Endometrium (tissue), 2 donors: ENCODE measurements around the gene MAST4.

Experiments used
- FAIRE-seq: peaks from 2 replicates; lab custom pipeline; 2012; peaks lifted over from hg19 to GRCh38; lab: Jason Lieb, UNC
- donor health status: control.
- donor health status: control.

Gene MAST4

DNA sequence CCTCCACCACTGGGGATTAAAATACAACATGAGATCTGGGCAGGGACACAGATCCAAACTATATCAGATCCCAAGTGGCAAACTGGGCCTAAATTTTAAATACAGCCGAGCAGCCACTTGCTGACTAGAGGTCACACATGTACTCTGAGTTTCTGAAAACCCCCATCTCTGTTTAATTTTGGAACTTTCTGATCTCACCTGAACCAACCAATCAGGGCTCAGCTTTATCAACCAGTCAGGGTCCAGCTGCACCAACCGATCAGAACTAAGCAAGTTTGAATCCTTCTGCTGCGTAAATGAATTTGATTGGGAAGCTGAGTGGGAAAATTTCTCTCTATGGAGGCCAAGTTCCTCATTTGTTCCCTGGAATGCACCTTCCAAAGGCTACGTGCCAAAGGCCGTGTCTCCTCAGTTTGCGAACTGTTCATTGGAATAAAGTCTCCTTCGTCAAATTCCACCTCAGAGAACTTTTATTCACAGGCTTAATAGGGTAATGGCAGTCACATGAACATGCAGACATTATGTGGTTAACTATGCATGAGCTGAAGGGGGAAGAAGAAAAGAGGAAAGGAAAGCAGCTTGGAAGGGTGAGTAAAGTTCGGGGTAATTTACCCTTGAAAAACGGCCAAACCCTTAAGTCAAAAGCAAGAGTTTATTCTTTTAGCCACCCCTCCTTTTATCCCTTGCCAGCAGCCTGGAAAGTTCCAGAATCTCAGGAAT lies 596.7 kb downstream of the MAST4 start:
- no peak for FAIRE-seq

DNA sequence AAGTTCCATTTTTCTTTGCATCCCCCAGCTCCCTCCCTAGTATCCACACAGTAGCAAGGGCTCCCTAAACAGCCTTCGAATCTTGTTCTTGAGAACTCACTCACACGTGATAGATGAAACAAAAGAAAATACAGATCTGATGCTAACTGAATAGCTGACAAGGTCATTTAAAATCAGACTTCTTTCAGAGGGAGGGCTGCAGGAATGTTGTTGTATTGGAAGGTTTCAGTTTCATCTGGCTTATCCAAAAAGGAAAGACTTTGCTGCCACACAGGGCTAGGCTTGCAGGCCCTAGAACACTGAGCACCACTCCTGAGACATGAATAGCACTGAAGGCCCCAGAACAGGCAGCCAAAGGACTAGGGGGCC lies 597.2 kb downstream of the MAST4 start:
- FAIRE-seq, result no peak

DNA sequence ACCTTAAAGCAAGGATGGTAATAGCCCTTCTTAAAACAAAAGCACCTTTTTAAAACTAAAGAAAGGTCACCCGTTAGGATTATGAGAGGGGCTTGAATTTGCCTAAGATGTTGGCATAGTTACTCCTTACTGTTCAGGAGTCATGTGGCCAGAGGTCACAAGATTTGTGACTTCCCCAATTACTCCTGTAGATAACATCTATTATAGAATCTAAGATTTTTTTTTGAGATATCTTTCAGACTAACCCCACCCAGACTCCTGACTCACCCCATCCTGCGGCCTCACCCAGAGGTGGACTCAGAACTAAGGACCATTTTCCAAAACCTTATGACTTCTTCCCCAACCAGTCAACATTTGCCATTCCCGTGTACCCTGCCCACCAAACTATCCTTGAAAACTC lies 598.0 kb downstream of the MAST4 start:
- no peak for FAIRE-seq

DNA sequence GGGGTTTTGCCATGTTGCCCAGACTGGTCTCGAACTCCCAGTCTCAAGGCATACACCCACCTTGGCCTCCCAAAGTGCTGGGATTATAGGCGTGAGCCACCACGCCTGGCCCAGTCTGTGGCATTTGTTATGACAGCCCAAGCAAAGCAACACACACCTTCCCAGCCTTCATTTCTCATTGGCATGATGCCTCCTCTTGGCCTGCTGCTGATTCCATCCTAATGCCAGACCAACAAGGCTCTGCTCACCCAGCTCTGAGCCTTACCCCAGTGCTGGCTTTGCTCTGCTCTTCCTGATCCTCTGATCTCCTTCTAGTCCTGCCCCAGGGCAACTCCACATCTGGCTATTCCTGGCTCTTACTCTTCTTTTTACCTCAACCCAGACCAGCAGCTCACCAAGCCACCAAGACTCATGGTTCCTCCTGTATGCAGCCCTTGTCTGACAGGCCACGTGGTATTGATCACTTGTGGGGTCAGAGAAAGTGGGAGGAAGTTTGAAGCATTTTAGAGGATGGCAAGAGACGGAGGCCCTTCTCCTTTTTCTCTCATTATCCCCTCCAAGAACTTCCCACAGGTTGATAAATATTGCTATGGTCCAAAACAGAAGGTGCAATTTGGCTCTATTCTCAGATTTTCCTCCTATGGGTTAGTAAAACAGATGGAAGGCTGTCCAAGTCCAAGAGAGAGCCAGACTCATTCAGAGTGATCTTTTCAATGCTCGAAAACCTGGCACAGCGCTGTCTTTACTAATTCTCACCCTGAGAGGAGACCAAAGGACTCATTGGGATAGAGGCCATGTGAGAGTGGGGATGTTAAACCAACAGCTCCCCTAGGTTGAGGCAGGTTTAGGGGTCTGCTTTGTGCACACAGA lies 599.4 kb downstream of the MAST4 start:
- no peak for FAIRE-seq

DNA sequence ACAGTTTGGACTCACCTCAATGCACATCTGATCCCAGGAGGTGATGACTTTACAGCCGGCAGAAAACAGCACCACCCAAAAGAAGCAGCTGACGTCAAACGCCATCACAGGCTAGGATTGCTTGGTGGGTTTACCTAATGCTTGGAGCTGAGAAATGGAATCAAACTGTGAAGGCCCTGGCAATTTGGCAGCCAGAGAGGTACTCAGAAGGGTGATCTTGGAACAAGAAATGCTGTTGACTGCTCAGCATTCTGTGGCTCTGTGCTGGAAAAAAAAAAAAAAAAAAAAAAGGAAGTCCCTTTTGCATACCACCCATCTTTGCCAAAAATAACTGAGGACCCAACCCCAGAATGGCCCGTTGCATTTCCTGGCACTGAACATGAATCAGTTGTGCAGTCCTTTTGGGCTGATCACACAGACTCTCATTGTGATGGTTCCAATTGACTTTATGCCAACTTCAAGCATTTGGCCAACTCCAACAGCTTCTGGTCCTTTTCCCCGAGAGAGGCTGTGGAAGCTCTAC lies 600.4 kb downstream of the MAST4 start, which contains the start of gene CD180:
TSS of gene CD180 (minus strand) at position 263 of the 523 bp plus-strand sequence. CDS start at position 105, 158 bp downstream.
- no peak for FAIRE-seq

DNA sequence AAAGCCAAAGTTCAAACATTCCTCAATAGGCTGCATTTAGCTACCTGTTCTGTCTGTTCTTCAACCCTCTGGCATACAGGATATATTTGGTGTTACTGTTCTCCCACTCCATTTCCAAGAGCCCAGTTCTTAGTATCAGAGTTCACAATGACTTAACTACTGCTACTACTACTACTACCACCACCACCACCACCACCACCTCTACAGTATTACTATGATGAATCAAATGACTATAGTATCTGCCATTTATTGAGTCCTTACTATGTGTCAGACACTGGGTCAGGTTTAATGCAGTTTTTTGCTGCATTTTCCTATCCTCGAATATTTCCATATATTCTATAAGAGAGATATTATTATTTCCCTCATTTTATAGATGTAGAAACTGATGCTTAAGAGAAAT lies 601.3 kb downstream of the MAST4 start:
- FAIRE-seq, result no peak

DNA sequence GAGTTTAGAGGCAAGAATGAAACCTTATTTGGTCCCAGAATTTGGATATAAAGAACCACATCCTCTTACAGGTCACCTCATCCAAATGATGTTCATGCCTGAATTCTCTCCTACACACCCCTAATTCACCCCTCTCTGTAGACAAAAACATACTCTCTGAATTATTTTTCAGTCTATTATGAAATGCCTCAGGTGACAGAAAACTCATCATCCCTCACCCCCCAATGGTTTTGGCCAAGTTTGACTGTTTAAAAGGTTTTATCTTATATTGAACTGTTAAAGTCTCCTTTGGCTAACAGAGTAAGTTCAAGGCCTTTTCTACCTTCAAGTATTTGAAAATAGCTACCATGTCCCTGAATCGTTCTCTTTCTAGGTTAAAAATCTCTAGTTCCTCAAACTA lies 602.7 kb downstream of the MAST4 start:
- FAIRE-seq, result no peak

DNA sequence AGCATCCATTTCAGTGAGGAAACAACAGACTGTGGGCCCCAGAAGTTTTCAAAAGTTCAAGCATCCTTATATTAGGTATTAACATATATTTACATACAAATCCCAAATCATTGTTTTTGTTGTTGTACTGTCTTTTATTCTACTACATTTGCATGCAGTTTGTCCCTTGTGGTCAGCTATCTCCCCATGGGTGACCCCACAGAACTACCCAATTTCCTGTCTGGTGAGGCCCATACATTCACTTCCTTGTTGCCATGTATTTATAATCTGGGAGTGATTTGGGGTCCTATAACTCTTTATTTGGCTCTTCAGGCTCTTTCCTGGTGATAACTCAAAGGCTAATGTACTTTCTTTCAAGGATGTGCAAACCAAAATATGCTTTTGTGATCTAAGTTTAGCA lies 603.7 kb downstream of the MAST4 start:
- FAIRE-seq, result no peak

DNA sequence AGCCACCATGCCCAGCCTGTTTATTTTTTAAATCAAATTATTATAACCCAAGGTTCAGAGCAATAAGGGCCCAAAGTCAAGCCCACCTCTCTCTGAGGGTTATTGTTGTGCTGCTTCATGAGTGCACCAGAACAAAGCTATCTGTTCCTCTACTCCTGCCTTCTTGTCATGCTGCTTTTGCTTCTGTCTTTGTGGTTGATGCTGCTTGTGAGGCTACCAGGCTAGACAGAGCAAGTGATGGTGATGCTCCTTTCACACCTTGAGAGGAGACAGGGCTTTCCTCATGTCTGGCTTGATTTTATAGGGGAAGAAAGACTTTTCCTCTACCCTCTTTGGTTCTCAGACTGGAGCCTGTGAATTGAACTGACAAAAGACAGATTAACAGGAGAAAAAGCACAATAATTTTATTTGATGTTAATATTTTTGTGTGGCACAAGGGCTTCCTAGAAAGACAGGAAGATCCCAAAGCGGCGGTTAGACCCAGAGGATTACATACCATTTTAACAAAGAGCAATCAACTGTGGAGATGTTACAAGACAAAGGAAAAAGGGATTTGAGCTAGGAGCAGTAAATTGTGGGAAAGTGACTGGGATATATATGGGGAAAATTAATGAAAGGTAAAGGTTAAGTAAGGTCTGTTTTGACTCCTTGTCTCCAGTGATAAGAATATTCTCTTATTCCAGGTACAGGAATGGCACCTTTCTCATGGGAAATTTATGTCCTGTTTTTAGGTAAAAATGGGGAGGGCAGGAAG lies 604.8 kb downstream of the MAST4 start:
- FAIRE-seq, result no peak

DNA sequence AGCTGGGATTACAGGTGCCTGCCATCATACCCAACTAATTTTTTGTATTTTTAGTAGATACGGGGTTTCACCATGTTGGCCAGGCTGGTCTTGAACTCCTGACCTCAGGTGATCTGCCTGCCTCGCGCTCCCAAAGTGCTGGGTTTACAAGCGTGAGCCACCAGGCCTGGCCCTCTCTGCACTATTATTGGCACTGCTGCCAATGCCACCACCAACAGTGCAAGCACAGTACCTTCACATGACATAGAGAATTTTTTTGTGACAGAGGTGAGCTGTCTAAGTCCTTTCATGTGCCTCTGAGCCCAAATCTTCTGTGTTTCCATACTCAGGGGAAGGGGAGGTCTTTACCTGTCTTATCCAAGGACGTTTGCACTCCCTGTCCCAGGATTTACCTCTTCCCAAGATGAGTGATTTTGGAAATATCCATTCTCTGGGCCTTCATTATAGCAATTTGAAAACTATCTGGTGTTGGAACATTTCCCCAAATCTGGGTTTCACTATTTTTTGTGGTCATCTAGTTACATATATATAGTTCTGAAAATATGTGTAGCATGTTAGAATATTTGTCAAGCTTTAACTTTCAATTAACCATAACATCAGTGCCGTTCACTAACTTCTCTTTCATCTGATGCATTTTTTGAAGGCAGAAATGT lies 605.8 kb downstream of the MAST4 start:
- no peak for FAIRE-seq

DNA sequence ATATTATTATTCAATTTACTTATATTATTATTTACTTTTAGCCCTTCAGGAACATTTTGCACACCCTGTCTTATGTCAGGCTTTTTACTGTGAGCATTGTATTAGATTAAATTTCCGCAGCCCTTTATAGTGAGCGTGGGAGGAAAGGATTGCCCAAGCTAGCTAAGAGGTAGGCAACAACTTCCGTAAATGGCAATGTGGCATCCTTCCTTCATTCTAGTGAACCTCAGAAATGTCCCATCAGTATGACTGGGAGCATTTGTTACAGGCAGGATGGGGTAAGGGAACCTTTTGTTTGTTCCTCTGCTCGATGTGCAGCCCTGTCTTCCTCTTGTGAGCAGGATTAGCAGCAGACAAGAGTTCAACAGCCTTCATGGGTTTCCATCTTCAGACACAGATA lies 606.6 kb downstream of the MAST4 start:
- FAIRE-seq, result no peak

DNA sequence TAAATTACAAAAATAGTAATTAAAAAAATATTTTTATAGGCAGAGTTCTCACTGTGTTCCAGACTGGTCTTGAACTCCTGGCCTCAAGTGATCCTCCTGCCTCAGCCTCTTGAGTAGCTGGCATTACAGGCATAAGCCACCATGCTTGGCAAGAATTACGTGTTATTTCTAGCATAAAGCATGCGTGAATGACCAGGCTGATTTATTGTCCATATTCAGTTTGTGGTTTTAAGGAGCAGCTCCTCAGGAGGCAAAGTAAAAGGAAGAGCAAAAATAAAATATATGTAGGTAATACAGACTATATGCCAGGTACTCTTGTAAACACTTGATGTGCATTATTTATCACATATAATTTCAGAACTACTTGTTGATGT lies 607.5 kb downstream of the MAST4 start:
- FAIRE-seq, result no peak

DNA sequence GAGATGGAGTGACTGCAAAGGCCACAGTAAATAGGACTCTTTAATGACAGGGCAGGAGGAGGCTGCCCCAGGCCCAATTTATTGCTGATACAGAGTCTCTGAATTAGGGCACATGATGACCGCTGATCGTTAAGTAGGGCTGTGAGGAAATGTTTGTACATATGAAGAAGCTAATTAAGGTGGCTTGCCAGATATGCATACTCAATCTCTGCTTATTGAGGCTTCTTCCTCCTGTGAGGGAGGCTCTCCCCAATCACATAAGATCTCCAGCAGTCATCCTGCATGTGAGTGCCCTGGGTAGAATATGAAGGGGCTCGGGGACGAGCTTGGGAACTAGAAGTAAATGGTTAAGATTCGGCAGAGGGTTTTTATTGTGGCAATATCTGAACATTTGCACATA lies 608.6 kb downstream of the MAST4 start:
- no peak for FAIRE-seq

DNA sequence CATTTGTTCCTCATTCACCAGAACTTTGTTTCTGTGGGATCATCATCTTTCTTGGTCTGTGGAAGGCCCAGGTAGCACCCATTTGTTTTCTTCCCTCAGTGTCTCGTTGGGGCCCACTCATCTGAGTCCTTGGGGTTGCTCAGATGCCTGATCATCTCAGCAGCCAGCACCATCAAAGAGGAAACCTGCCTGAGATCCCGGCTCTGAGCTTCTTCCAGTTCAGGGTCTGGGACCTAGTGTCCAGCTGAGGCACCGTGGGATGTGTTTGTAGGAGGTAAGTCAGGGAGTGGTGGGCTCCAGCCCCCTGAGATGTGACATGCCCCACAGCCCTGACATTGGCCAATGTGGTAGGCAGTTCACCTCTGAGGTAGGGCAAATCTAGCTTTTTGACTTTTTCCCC lies 609.8 kb downstream of the MAST4 start:
- no peak for FAIRE-seq

DNA sequence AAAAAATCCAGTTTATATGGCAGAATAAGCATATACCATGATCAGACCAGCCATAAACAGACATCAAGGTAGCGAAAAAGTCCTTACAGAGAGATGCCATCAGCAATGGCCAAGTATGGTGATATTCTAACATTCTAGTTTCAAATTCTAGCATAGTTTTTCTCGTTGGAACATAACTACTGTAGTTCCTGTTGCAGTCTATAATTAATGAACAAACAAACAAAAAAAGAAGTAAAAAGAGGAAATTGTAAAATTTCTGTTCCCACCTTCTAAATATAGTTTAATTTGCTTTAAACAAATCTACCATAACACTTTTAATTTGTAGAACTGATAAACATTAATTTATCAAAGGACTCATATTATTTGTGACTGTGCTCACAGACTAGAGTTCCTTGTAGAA lies 610.3 kb downstream of the MAST4 start:
- FAIRE-seq, result no peak

DNA sequence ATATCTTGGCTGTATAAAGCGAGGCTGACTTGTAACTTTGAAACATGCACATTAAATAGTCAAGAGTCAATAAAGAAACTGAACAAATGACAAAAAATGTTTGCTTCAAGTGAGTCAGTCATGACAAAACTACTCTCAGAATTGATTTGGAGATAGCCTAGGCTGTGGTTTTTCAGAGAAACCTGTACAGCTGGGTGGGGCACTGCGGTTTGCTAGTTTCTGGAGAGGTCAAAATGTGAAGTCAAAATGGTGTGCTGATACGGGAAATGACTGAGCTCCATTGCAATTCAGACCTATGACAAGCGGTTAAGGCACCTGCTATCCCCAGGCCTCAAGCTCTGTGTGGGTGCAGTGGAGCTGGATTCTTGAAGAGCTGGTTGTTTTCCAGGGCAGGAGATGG lies 610.7 kb downstream of the MAST4 start:
- no peak for FAIRE-seq

DNA sequence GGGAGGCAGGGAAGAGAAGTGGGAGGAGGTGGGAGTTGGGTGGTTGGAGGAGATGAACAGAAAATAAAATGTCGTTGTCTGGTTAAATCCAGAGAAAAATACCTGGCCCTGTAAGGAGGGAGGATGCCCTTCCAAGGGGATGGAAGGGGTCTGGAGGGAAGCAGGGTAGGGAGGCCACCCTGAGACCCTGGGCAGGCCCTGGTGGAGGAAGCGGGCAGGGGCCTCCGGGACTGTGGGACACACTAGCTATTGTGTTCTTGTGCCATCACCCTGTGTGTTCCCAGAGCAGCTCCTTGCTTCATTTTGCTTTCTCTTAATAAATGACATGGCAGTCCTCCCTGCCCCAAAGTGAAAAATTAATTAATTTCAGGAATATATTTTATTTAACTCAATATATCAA lies 612.2 kb downstream of the MAST4 start:
- FAIRE-seq, result no peak

DNA sequence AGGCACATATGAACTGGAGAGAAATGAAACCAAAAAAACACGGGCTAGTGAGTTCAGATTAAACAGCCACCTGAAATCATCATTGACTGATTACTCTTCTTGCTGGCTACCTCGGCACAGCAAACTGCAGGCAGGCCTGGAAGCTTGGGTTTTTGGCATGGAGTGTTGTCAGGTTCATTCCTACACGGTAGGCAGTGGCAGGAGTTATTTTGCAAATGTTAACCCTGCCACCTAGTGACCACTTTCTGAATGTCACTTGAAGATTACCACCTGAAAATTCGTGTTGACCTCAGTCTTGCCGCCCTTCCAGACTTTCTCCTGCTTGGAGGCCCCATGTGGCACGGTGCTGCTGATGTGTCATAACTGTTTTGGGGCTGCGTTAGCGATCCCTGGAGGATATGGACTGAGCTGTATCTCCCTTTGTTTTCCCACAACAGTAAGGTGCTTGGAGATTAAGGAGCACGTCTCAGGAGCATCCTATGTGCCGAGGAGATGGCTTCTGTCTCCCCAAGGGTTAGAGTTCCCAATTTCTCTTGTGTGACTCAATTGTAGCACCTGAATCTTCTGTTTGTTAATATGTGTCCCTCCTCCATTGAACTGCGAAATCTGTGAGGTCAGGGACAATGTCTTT lies 613.1 kb downstream of the MAST4 start:
- no peak for FAIRE-seq

DNA sequence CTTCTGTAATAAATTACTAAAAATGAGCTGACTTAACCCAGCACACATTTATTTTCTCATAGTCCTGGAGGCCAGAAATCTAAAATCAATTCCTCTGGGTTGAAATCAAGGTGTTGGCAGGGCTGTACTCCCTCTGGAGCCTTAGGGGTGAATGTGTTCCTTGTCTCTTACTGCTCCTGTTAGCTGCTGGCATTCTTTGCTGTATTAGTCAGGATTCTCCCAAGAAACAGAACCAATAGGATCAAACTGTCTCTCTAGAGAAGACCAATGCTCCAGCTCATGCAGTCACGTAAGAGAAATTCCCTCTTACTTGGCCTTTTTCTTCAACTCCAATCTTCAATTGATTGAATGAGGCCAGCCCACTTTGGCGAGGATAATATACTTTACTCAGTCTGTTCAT lies 615.7 kb downstream of the MAST4 start:
- FAIRE-seq, result no peak

DNA sequence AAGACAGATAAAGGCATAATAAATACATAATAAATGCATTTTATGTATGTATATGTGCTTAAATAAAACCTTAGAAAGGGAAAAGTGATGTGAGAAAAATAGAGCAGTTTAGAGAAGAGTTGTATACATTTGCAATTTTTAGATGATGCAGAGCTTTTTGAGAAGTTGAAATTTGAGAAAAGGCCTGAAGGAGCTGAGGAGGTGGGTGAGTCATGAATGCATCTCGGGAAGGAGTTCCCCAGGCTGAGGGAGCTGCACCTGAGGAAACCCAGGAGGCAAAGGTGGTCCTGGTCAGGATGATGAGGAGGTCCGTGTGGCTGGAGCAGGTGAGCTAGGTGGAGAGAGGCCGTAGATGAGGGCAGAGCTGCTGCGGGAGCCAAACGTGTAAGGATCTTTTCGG lies 617.8 kb downstream of the MAST4 start:
- FAIRE-seq, result no peak

DNA sequence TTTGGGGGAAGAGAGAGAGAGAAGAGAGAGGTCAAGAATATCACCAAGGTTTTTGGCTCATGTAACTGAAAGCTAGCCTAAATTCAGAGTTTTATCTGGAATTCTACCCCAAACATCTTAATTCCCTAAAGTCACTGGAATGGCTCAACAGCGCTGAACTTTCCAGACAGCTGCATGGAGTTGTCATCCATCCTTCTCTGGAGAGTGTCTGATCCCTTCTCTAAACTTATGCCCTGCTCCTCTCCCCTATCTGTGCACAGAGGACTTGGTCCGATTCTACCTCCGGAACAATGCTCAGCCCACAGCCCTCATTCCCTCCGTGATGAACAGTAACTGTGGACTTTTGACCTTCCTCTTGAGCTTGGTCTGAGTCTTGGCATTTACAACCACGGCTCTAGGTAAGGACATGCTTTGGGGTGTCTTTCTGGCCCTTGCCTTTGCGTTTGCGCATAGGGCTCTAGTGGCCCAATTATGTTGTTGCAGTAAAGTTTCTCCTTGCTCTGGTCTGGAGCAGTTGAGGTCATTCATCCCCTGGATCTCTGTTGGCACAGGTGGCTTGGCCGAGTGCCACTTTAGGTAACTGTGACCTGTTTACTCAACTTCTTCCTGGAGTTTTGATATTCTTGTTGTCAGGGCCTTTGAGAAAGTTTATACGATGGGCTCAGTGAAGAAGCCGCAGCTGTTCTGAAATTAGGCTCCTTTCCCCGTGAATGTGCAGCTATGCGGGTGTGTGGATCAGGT lies 618.7 kb downstream of the MAST4 start:
- FAIRE-seq, result no peak
